Stimulated activated CD4-positive, alpha-beta T cell treated with anti-CD3 and anti-CD28 coated beads, Interleukin-2, amount 100 ng/mL, for 4 hours (primary cell): ENCODE results near the gene BRINP2.

Experiments
- DNase-seq: peaks from one replicate; pipeline ENCODE4 v3.0.0-alpha.2; 2020; ENCODE audit warnings: low read depth

BRINP2 gene

GRCh38 chr1:177275736-177276135 is 105.0 kb downstream of the BRINP2 start:
- no peak for DNase-seq

- no peak for DNase-seq
Observed at GRCh38 chr1:177278626-177279390, 108.0 kb downstream of the BRINP2 start.

- DNase-seq, result no peak
Observed at GRCh38 chr1:177281901-177282300, 111.1 kb downstream of the BRINP2 start.

- DNase-seq, result no peak
Observed at GRCh38 chr1:177282976-177283375, 112.2 kb downstream of the BRINP2 start.

- no peak for DNase-seq
Observed at GRCh38 chr1:177283380-177283779, 112.6 kb downstream of the BRINP2 start.

- no peak for DNase-seq
Observed at GRCh38 chr1:177286396-177286795, 115.6 kb downstream of the BRINP2 start.

GRCh38 chr1:177287270-177287669 is 116.5 kb downstream of the BRINP2 start:
- no peak for DNase-seq

- DNase-seq, result no peak
Observed at GRCh38 chr1:177287994-177288393, 117.2 kb downstream of the BRINP2 start.

- no peak for DNase-seq
Observed at GRCh38 chr1:177289532-177289931, 118.8 kb downstream of the BRINP2 start.

- no peak for DNase-seq
Observed at GRCh38 chr1:177300431-177300830, 129.7 kb downstream of the BRINP2 start.

GRCh38 chr1:177301425-177302124 is 130.8 kb downstream of the BRINP2 start:
- no peak for DNase-seq

- no peak for DNase-seq
Observed at GRCh38 chr1:177302357-177303044, 131.7 kb downstream of the BRINP2 start.

GRCh38 chr1:177305040-177306018 is 134.6 kb downstream of the BRINP2 start:
- DNase-seq, result no peak

- DNase-seq, result no peak
Observed at GRCh38 chr1:177306019-177306415, 135.3 kb downstream of the BRINP2 start.

GRCh38 chr1:177306981-177307380 is 136.2 kb downstream of the BRINP2 start:
- no peak for DNase-seq

- DNase-seq, result no peak
Observed at GRCh38 chr1:177307771-177308170, 137.0 kb downstream of the BRINP2 start.

GRCh38 chr1:177309880-177310279 is 139.1 kb downstream of the BRINP2 start:
- DNase-seq, result no peak

- no peak for DNase-seq
Observed at GRCh38 chr1:177310326-177310725, 139.6 kb downstream of the BRINP2 start.

- no peak for DNase-seq
Observed at GRCh38 chr1:177311111-177311510, 140.4 kb downstream of the BRINP2 start.

- DNase-seq, result no peak
Observed at GRCh38 chr1:177311586-177311985, 140.8 kb downstream of the BRINP2 start.

- DNase-seq, result no peak
Observed at GRCh38 chr1:177315261-177315660, 144.5 kb downstream of the BRINP2 start.

- no peak for DNase-seq
Observed at GRCh38 chr1:177315761-177316160, 145.0 kb downstream of the BRINP2 start.
